Endothelial cell of umbilical vein (primary cell): ENCODE results near the gene P2RY1. TPM values are rescaled to one million over a fixed set of nuclear protein-coding genes. Genes with fewer than 3 reads are reported as not detected.

ENCODE experiments used
- BruUV-seq: library from RNA; stranded (reverse); fragments of 400-500 nt; replicated peaks from 2 replicates; lab custom pipeline; 2021; lab: Mats Ljungman, UMichigan
- CTCF ChIA-PET: fragments of 300-600, 350-600 bp; sonication (Branson Sonifier 250); formaldehyde crosslinking; loops from one replicate; lab custom pipeline; 2021; ENCODE audit warnings: antibody characterized with exemption, inconsistent platforms; lab: Charles Lee
- POLR2A ChIA-PET: fragments of 300-600, 350-600 bp; sonication (Branson Sonifier 250); formaldehyde crosslinking; loops from one replicate; lab custom pipeline; 2021; ENCODE audit warnings: antibody characterized with exemption, inconsistent platforms; lab: Charles Lee
- DNase-seq: peaks from one replicate; pipeline ENCODE4 v3.0.0-alpha.2; 2011; ENCODE audit warnings: low read depth, low spot score
- FAIRE-seq: peaks from 2 replicates; lab custom pipeline; 2011; peaks lifted over from hg19 to GRCh38; lab: Jason Lieb, UNC
- H2AFZ ChIP-seq: 2 replicates; pipeline ENCODE4 v1.6.0; 2012; ENCODE audit warnings: low read depth, low read length, control low read depth, inconsistent platforms
- H3K27ac ChIP-seq: 2 replicates; pipeline ENCODE4 v1.5.1; 2011; ENCODE audit warnings: low read depth, mild to moderate bottlenecking, control low read depth, low read length, moderate library complexity; ENCODE audit not compliant: insufficient read depth
- H3K27me3 ChIP-seq, 2 experiments: 2 replicates each; pipeline versions ENCODE4 v1.6.0 to v1.6.1; 2011; ENCODE audit warnings: low read length in 2 of 2, mixed read lengths in 1 of 2; ENCODE audit not compliant: control insufficient read depth in 2 of 2, insufficient read depth in 2 of 2
- H3K36me3 ChIP-seq, 2 experiments: 2 replicates in 1 of 2; 3 replicates in 1 of 2; pipeline ENCODE4 v1.5.1; 2011; ENCODE audit warnings: low read length in 2 of 2, mild to moderate bottlenecking in 1 of 2, moderate library complexity in 1 of 2; ENCODE audit not compliant: control insufficient read depth in 2 of 2, insufficient read depth in 2 of 2; ENCODE audit errors: extremely low read depth in 1 of 2
- H3K4me1 ChIP-seq: 3 replicates; pipeline ENCODE4 v1.5.1; 2011; ENCODE audit warnings: mild to moderate bottlenecking, low read length; ENCODE audit not compliant: control insufficient read depth, insufficient read depth; ENCODE audit errors: extremely low read depth
- H3K4me2 ChIP-seq: 2 replicates; pipeline ENCODE4 v1.6.1; 2011; ENCODE audit warnings: low read length, control low read depth, mixed read lengths; ENCODE audit not compliant: insufficient read depth
- H3K4me3 ChIP-seq, 3 experiments: fragments of 200-600 bp in 1 of 3; sonication (generic), shearing (Covaris generic) in 1 of 3; replicated peaks in 1 of 3; 2 replicates each; pipeline ENCODE4 v1.5.1; 2011 to 2016; ENCODE audit warnings: control low read depth in 3 of 3, low read length in 3 of 3, mild to moderate bottlenecking in 2 of 3, inconsistent platforms in 1 of 3, low read depth in 1 of 3, moderate library complexity in 1 of 3; ENCODE audit not compliant: insufficient read depth in 1 of 3
- H3K79me2 ChIP-seq: 2 replicates; pipeline ENCODE4 v1.6.0; 2012; ENCODE audit warnings: low read length, inconsistent platforms; ENCODE audit not compliant: control insufficient read depth, insufficient read depth
- H3K9ac ChIP-seq: replicated peaks from 2 replicates; pipeline ENCODE3; 2011; ENCODE audit warnings: low read length, control low read depth; ENCODE audit not compliant: insufficient read depth; ENCODE audit errors: extremely low read depth
- H3K9me1 ChIP-seq: replicated peaks from 3 replicates; pipeline ENCODE4 v1.6.0; 2011; ENCODE audit warnings: mild to moderate bottlenecking, low read length; ENCODE audit not compliant: control insufficient read depth, insufficient read depth; ENCODE audit errors: extremely low read depth
- H3K9me3 ChIP-seq: replicated peaks from 2 replicates; pipeline ENCODE4 v1.5.1; 2012; ENCODE audit warnings: low read length, inconsistent platforms; ENCODE audit not compliant: control insufficient read depth, insufficient read depth
- H4K20me1 ChIP-seq: replicated peaks from 2 replicates; pipeline ENCODE3; 2011; ENCODE audit warnings: mild to moderate bottlenecking, low read length; ENCODE audit not compliant: control insufficient read depth, insufficient read depth; ENCODE audit errors: extremely low read depth
- EZH2 ChIP-seq: IDR thresholded peaks from 2 replicates; pipeline ENCODE4 v1.6.1; 2012; ENCODE audit warnings: borderline replicate concordance, low read depth, mild to moderate bottlenecking, moderate library complexity, low read length, inconsistent platforms; ENCODE audit not compliant: severe bottlenecking
- FOS ChIP-seq: IDR thresholded peaks from 2 replicates; pipeline ENCODE4 v1.6.1; 2011; ENCODE audit warnings: mild to moderate bottlenecking, low read length, moderate library complexity, borderline replicate concordance; ENCODE audit not compliant: insufficient read depth
- GATA2 ChIP-seq: IDR thresholded peaks from 2 replicates; pipeline ENCODE4 v1.7.0; 2011; ENCODE audit warnings: low read depth, mild to moderate bottlenecking, moderate library complexity, mixed read lengths, low read length; ENCODE audit not compliant: insufficient read length, insufficient read depth
- JUN ChIP-seq: IDR thresholded peaks from 2 replicates; pipeline ENCODE4 v1.6.1; 2011; ENCODE audit warnings: borderline replicate concordance, low read depth; ENCODE audit not compliant: insufficient read length, insufficient read depth
- MYC ChIP-seq: IDR thresholded peaks from one replicate; pipeline ENCODE4 v1.6.1; 2011; ENCODE audit warnings: mild to moderate bottlenecking, low read depth, low read length
- POLR2A ChIP-seq: IDR thresholded peaks from 2 replicates; pipeline ENCODE4 v1.6.1; 2012; ENCODE audit warnings: low read depth, mild to moderate bottlenecking, control low read depth, low read length
- POLR2AphosphoS5 ChIP-seq: IDR thresholded peaks from 2 replicates; pipeline ENCODE4 v1.6.1; 2012; ENCODE audit warnings: low read depth, mild to moderate bottlenecking, control low read depth, low read length, moderate library complexity; ENCODE audit not compliant: insufficient read depth
- dilution Hi-C: fragments of 300-500 bp; cut with MboI; formaldehyde crosslinking; loops from one replicate; pipeline ENCODE4 v1.15.0; 2019; ENCODE audit warnings: low sequenced_read_pairs; ENCODE audit not compliant: extremely low pct_ligation_motif_present
- intact Hi-C: fragments of 100-400 bp; cut with micrococcal nuclease; formaldehyde crosslinking; loops from one replicate; pipeline ENCODE4 v1.10.0; 2022
- polyA plus RNA-seq, 4 experiments: library from polyadenylated mRNA; depleted of rRNA in 3 of 4; stranded (reverse) in 3 of 4; unstranded in 1 of 4; fragments of >200 nt; gene quantifications; 2 replicates each; pipeline versions ENCODE4 v1.2.1 to v1.2.3, GENCODE V29; 2011 to 2012; ENCODE audit warnings: missing spikeins in 1 of 4
- total RNA-seq: library from RNA; stranded (reverse); gene quantifications from 2 replicates; pipeline ENCODE4 v1.2.3, GENCODE V29; 2021
- TF ChIP-seq, protein P1 (sequence below), 2 donors: IDR thresholded peaks; 1 replicate in 1 of 2; 2 replicates in 1 of 2; pipeline ENCODE4 v1.5.1; 2011; ENCODE audit warnings: low read length in 2 of 2, mild to moderate bottlenecking in 2 of 2, moderate library complexity in 2 of 2, control low read depth in 1 of 2, inconsistent platforms in 1 of 2, low read depth in 1 of 2; ENCODE audit not compliant: insufficient read depth in 1 of 2; ENCODE audit errors: extremely low read depth in 1 of 2
- TF ChIP-seq, protein P2 (sequence below): IDR thresholded peaks from 2 replicates; pipeline ENCODE4 v1.6.1; 2011; ENCODE audit not compliant: insufficient read depth, insufficient read length

Gene P2RY1
- total and polyA plus RNA-seq, 2 donors (not counting 3 experiments of a cell fraction or from before 2014, with no cell fraction given): 0.81 to 1.7 TPM

DNA sequence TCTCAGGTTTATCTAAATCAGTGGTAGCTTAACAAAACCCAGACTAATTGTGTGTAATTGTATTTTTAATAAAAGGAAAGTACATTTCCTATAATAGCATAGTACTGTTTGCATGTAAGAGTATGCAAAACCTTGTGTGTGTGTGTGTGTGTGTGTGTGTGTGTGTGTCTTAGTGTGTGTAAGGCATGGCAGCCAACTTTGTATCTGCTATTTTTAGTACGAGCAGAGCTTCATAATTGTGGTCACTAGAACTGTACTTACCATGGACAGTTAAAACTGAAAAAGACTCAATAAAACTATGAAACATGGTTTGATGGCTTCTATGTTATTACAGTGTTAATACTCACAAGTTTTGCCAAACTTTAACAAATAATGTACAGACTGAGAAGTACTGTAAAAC is 6.2 kb downstream of the P2RY1 start:
- no TSS peak for BruUV-seq
- Histone ChIP-seq H3K9ac (no peak overlapping the region), H4K20me1 (no peaks in the 10 kb centered on the region), H3K36me3 (no peaks in the 10 kb centered on the region), H3K4me1 (no peaks in the 10 kb centered on the region), H3K9me1 (no peaks in the 10 kb centered on the region), H3K27ac (no peak overlapping the region), H3K4me3 (no peak overlapping the region), H3K27me3 (peaks cover 0 to 3% of the 10 kb centered on the region in 2 experiments), H3K4me2 (no peak overlapping the region), H2AFZ (no peak overlapping the region), H3K9me3 (no peaks in the 10 kb centered on the region), H3K79me2 (no peaks in the 10 kb centered on the region)
- TF ChIP-seq, protein P1, sequence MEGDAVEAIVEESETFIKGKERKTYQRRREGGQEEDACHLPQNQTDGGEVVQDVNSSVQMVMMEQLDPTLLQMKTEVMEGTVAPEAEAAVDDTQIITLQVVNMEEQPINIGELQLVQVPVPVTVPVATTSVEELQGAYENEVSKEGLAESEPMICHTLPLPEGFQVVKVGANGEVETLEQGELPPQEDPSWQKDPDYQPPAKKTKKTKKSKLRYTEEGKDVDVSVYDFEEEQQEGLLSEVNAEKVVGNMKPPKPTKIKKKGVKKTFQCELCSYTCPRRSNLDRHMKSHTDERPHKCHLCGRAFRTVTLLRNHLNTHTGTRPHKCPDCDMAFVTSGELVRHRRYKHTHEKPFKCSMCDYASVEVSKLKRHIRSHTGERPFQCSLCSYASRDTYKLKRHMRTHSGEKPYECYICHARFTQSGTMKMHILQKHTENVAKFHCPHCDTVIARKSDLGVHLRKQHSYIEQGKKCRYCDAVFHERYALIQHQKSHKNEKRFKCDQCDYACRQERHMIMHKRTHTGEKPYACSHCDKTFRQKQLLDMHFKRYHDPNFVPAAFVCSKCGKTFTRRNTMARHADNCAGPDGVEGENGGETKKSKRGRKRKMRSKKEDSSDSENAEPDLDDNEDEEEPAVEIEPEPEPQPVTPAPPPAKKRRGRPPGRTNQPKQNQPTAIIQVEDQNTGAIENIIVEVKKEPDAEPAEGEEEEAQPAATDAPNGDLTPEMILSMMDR (IDR thresholded peaks at IDR 0.05; ENCODE audit: extremely low read depth in 1 of 2, insufficient read depth in 1 of 2, low read depth in 1 of 2, low read length in 2 of 2): no peak
- TF ChIP-seq EZH2 (no peak), POLR2AphosphoS5 (no peak), JUN (no peak), MYC (no peak), POLR2A (no peak), GATA2 (no peak), FOS (no peak)
- TF ChIP-seq, protein P2, sequence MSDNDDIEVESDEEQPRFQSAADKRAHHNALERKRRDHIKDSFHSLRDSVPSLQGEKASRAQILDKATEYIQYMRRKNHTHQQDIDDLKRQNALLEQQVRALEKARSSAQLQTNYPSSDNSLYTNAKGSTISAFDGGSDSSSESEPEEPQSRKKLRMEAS: no peak
- dilution Hi-C loops: no loop called here
- POLR2A ChIA-PET: no interaction called here
- intact Hi-C loops: no loop called here
- no peak for FAIRE-seq
- DNase-seq: no peak
- CTCF ChIA-PET: interaction anchor here (1.4 kb wide), 1 partner anchor 12 kb away, joined by 4 read pairs; no protein-coding TSS in a partner anchor
